ENCODE results near the gene SLC23A3. TPM values are rescaled to one million over a fixed set of nuclear protein-coding genes. Genes with fewer than 3 reads are reported as not detected.

Gene SLC23A3
- total and polyA plus RNA-seq, 9 of the 15 experiments (the other 6 are each of a cell fraction or from before 2014, with no cell fraction given) = 0.06 to 0.64 (median 0.16) TPM

DNA sequence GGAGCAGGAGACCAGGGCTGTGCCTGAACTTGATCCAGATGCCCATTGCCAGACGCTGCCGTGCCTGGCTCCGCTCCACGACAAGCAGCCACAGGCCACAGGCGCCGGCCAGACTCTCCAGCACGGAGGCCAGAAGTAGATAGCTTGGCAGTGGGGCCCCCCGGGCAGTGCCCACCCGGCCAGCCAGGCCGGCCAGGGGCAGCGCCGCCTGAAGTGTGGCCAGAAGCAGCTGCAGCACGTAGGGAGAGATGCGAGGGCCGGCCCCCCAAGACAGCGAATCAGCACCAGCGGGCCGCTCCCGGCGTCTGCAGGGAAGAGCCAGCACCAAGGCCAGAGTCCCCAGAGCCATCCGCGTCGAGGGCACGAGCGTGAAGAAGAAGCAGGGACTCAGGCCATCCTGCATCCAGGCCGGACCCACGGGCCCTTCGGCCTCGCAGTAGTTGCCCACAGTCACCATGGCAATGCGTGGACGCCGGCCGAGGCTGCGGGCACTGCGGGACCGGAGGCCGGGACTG lies 48.4 kb upstream of the SLC23A3 start (continued):
- 0 out of 2 replicates have a peak, but pooled peaks have one; percentile 6 for TF ChIP-seq EHMT2 (IDR thresholded peaks at IDR 0.05)
- TF ChIP-seq, protein P1, sequence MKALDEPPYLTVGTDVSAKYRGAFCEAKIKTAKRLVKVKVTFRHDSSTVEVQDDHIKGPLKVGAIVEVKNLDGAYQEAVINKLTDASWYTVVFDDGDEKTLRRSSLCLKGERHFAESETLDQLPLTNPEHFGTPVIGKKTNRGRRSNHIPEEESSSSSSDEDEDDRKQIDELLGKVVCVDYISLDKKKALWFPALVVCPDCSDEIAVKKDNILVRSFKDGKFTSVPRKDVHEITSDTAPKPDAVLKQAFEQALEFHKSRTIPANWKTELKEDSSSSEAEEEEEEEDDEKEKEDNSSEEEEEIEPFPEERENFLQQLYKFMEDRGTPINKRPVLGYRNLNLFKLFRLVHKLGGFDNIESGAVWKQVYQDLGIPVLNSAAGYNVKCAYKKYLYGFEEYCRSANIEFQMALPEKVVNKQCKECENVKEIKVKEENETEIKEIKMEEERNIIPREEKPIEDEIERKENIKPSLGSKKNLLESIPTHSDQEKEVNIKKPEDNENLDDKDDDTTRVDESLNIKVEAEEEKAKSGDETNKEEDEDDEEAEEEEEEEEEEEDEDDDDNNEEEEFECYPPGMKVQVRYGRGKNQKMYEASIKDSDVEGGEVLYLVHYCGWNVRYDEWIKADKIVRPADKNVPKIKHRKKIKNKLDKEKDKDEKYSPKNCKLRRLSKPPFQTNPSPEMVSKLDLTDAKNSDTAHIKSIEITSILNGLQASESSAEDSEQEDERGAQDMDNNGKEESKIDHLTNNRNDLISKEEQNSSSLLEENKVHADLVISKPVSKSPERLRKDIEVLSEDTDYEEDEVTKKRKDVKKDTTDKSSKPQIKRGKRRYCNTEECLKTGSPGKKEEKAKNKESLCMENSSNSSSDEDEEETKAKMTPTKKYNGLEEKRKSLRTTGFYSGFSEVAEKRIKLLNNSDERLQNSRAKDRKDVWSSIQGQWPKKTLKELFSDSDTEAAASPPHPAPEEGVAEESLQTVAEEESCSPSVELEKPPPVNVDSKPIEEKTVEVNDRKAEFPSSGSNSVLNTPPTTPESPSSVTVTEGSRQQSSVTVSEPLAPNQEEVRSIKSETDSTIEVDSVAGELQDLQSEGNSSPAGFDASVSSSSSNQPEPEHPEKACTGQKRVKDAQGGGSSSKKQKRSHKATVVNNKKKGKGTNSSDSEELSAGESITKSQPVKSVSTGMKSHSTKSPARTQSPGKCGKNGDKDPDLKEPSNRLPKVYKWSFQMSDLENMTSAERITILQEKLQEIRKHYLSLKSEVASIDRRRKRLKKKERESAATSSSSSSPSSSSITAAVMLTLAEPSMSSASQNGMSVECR (CRISPR knock-in tag; IDR thresholded peaks at IDR 0.05) = peak; percentile 76; the same call in 1 of the 2 replicates
- no peak for TF ChIP-seq ZNF316 (IDR thresholded peaks at IDR 0.05)
- TF ChIP-seq TCFL5 (CRISPR knock-in tag; conservative IDR thresholded peaks at IDR 0.05) = no peak
- TF ChIP-seq ZFPM2 (CRISPR knock-in tag; IDR thresholded peaks at IDR 0.05) = 0 out of 2 replicates have a peak, but pooled peaks have one; percentile 18
- peak in 1 of 2 experiments; percentile 10; a peak in 1 of 4 replicates for TF ChIP-seq SIN3A (IDR thresholded peaks at IDR 0.05; ENCODE audit: borderline replicate concordance in 2 of 2, control insufficient read depth in 1 of 2, low read depth in 2 of 2, low read length in 2 of 2)
- TF ChIP-seq, protein P2, sequence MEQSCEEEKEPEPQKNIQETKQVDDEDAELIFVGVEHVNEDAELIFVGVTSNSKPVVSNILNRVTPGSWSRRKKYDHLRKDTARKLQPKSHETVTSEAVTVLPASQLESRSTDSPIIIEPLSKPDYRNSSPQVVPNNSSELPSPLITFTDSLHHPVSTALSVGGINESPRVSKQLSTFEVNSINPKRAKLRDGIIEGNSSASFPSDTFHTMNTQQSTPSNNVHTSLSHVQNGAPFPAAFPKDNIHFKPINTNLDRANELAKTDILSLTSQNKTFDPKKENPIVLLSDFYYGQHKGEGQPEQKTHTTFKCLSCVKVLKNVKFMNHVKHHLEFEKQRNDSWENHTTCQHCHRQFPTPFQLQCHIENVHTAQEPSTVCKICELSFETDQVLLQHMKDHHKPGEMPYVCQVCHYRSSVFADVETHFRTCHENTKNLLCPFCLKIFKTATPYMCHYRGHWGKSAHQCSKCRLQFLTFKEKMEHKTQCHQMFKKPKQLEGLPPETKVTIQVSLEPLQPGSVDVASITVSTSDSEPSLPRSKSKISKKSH (CRISPR knock-in tag; IDR thresholded peaks at IDR 0.05) = no peak
- no peak for TF ChIP-seq CTBP1 (IDR thresholded peaks at IDR 0.05; ENCODE audit: borderline replicate concordance)
- TF ChIP-seq, protein P3, sequence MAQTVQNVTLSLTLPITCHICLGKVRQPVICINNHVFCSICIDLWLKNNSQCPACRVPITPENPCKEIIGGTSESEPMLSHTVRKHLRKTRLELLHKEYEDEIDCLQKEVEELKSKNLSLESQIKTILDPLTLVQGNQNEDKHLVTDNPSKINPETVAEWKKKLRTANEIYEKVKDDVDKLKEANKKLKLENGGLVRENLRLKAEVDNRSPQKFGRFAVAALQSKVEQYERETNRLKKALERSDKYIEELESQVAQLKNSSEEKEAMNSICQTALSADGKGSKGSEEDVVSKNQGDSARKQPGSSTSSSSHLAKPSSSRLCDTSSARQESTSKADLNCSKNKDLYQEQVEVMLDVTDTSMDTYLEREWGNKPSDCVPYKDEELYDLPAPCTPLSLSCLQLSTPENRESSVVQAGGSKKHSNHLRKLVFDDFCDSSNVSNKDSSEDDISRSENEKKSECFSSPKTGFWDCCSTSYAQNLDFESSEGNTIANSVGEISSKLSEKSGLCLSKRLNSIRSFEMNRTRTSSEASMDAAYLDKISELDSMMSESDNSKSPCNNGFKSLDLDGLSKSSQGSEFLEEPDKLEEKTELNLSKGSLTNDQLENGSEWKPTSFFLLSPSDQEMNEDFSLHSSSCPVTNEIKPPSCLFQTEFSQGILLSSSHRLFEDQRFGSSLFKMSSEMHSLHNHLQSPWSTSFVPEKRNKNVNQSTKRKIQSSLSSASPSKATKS (CRISPR knock-in tag; IDR thresholded peaks at IDR 0.05) = no peak
- TF ChIP-seq ZNF696 (CRISPR knock-in tag; conservative IDR thresholded peaks at IDR 0.05) = no peak
- peak; percentile 45; the same call in 1 of the 2 replicates for TF ChIP-seq ZNF143 (CRISPR knock-in tag; IDR thresholded peaks at IDR 0.05)
- peak; percentile 68 for TF ChIP-seq RFX1 (IDR thresholded peaks at IDR 0.05)
- TF ChIP-seq YY1 (IDR thresholded peaks at IDR 0.05; ENCODE audit: borderline replicate concordance in 1 of 3, control insufficient read depth in 1 of 3, extremely low read depth in 1 of 3, insufficient read depth in 3 of 3, insufficient read length in 1 of 3, insufficient replicate concordance in 2 of 3, low read depth in 1 of 3, low read length in 2 of 3) = no peak
